Hepatocyte (in vitro differentiated cells): ENCODE results near the gene SIAH3. TPM values are rescaled to one million over a fixed set of nuclear protein-coding genes. Genes with fewer than 3 reads are reported as not detected.

Experiments used
- DNase-seq: peaks from one replicate; pipeline ENCODE4 v3.0.0-alpha.2; 2016; ENCODE audit warnings: low spot score
- H2AFZ ChIP-seq: fragments of 200-600 bp; sonication (generic); 2 replicates; pipeline ENCODE4 v1.6.0; 2016; ENCODE audit warnings: antibody characterized with exemption, mild to moderate bottlenecking
- H3K27ac ChIP-seq: fragments of 200-600 bp; sonication (generic); 2 replicates; pipeline ENCODE4 v1.5.1; 2016; ENCODE audit warnings: mild to moderate bottlenecking
- H3K27me3 ChIP-seq: fragments of 200-600 bp; sonication (generic); 2 replicates; pipeline ENCODE4 v1.6.1; 2016
- H3K36me3 ChIP-seq: fragments of 200-600 bp; sonication (generic); replicated peaks from 2 replicates; pipeline ENCODE4 v1.5.1; 2016; ENCODE audit warnings: low read depth; ENCODE audit not compliant: insufficient read depth
- H3K4me1 ChIP-seq: fragments of 200-600 bp; sonication (generic); 2 replicates; pipeline ENCODE4 v1.5.1; 2016; ENCODE audit warnings: mild to moderate bottlenecking, moderate library complexity; ENCODE audit not compliant: insufficient read depth
- H3K4me2 ChIP-seq: fragments of 200-600 bp; sonication (generic); 2 replicates; pipeline ENCODE4 v1.6.0; 2016
- H3K4me3 ChIP-seq: fragments of 200-600 bp; sonication (generic); 2 replicates; pipeline ENCODE4 v1.5.1; 2016; ENCODE audit warnings: mild to moderate bottlenecking
- H3K79me2 ChIP-seq: fragments of 200-600 bp; sonication (generic); 2 replicates; pipeline ENCODE4 v1.6.0; 2017; ENCODE audit warnings: mild to moderate bottlenecking
- H3K9me2 ChIP-seq: fragments of 200-600 bp; sonication (generic); replicated peaks from 2 replicates; pipeline ENCODE4 v1.6.0; 2017; ENCODE audit warnings: mild to moderate bottlenecking; ENCODE audit not compliant: insufficient read depth
- H3K9me3 ChIP-seq: fragments of 200-600 bp; sonication (generic); 2 replicates; pipeline ENCODE4 v1.5.1; 2016; ENCODE audit warnings: low read depth, mild to moderate bottlenecking
- H4K20me1 ChIP-seq: fragments of 200-600 bp; sonication (generic); 2 replicates; pipeline ENCODE4 v1.6.0; 2016; ENCODE audit warnings: mild to moderate bottlenecking; ENCODE audit not compliant: insufficient read depth, poor library complexity, severe bottlenecking
- CTCF ChIP-seq: fragments of 200-600 bp; sonication (generic); IDR thresholded peaks from 2 replicates; pipeline ENCODE4 v1.5.1; 2016; ENCODE audit warnings: antibody characterized with exemption, mild to moderate bottlenecking; ENCODE audit not compliant: poor library complexity
- EZH2 ChIP-seq: fragments of 200-600 bp; sonication (generic); IDR thresholded peaks from 2 replicates; pipeline ENCODE4 v1.6.1; 2016; ENCODE audit warnings: antibody characterized with exemption, mild to moderate bottlenecking, borderline replicate concordance
- EZH2phosphoT487 ChIP-seq: fragments of 200-600 bp; sonication (generic); IDR thresholded peaks from one replicate; pipeline ENCODE4 v1.6.1; 2018; ENCODE audit warnings: antibody characterized with exemption, mild to moderate bottlenecking, low read depth, moderate library complexity; ENCODE audit not compliant: unreplicated experiment, severe bottlenecking
- WGBS: methylation state at CpG from one replicate; pipeline ENCODE4 v1.1.6; 2016; ENCODE audit warnings: low lambda C conversion rate; ENCODE audit errors: missing lambda C conversion rate; 5-methylcytosine and 5-hydroxymethylcytosine counted together
- polyA plus RNA-seq: library from polyadenylated mRNA; unstranded; fragments of >200 nt; fragmentation: Nextera tagmentation; extraction: Ambion mirVana; gene quantifications from 2 replicates; pipeline ENCODE4 v1.2.1, GENCODE V29; 2016
- total RNA-seq: library from RNA; depleted of rRNA; stranded (reverse); fragments of >200 nt; gene quantifications from 2 replicates; pipeline ENCODE4 v1.2.3, GENCODE V29; 2014

Gene SIAH3
- total and polyA plus RNA-seq, 2 experiments from 2014 or later, result 0.23 TPM; not detected in 1

- no peaks in the 10 kb centered on the region for H3K27me3 ChIP-seq
- TF ChIP-seq EZH2, result no peak
- no peak for TF ChIP-seq CTCF
- TF ChIP-seq EZH2phosphoT487, result no peak
- H3K4me3 ChIP-seq, result no peak overlapping the region
- no peaks in the 10 kb centered on the region for H4K20me1 ChIP-seq
- H3K27ac ChIP-seq, result no peak overlapping the region
- no peak overlapping the region for H3K4me2 ChIP-seq
- 86% methylated on average over 5 of the region's 5 CpGs for WGBS
- no peak overlapping the region for H2AFZ ChIP-seq
- no peaks in the 10 kb centered on the region for H3K79me2 ChIP-seq
- no peaks in the 10 kb centered on the region for H3K9me2 ChIP-seq
- no peaks in the 10 kb centered on the region for H3K9me3 ChIP-seq
- no peak for DNase-seq
- no peaks in the 10 kb centered on the region for H3K36me3 ChIP-seq
- peaks cover 6% of the 10 kb centered on the region for H3K4me1 ChIP-seq
Measured at GRCh38 chr13:45779901-45780300, 71.7 kb downstream of the SIAH3 start.

- H4K20me1 ChIP-seq, result no peaks in the 10 kb centered on the region
- no peaks in the 10 kb centered on the region for H3K9me3 ChIP-seq
- no peaks in the 10 kb centered on the region for H3K27me3 ChIP-seq
- H2AFZ ChIP-seq, result no peak overlapping the region
- DNase-seq, result no peak
- no peak for TF ChIP-seq EZH2phosphoT487
- TF ChIP-seq EZH2, result no peak
- no peak for TF ChIP-seq CTCF
- no peak overlapping the region for H3K27ac ChIP-seq
- H3K4me2 ChIP-seq, result no peak overlapping the region
- H3K9me2 ChIP-seq, result no peaks in the 10 kb centered on the region
- H3K36me3 ChIP-seq, result no peaks in the 10 kb centered on the region
- peaks cover 6% of the 10 kb centered on the region for H3K4me1 ChIP-seq
- WGBS, result 69% methylated on average over 4 of the region's 4 CpGs
- H3K4me3 ChIP-seq, result no peak overlapping the region
- H3K79me2 ChIP-seq, result no peaks in the 10 kb centered on the region
Measured at GRCh38 chr13:45778882-45779281, 72.7 kb downstream of the SIAH3 start.

- no peaks in the 10 kb centered on the region for H3K36me3 ChIP-seq
- H2AFZ ChIP-seq, result no peak overlapping the region
- no peaks in the 10 kb centered on the region for H4K20me1 ChIP-seq
- no peaks in the 10 kb centered on the region for H3K9me3 ChIP-seq
- no peaks in the 10 kb centered on the region for H3K79me2 ChIP-seq
- no peak for DNase-seq
- peaks cover 12% of the 10 kb centered on the region for H3K4me1 ChIP-seq
- H3K4me2 ChIP-seq, result no peak overlapping the region
- no peak for TF ChIP-seq EZH2
- TF ChIP-seq EZH2phosphoT487, result no peak
- no peak for TF ChIP-seq CTCF
- WGBS, result 86% methylated on average over 5 of the region's 5 CpGs
- no peaks in the 10 kb centered on the region for H3K9me2 ChIP-seq
- no peak overlapping the region for H3K27ac ChIP-seq
- H3K4me3 ChIP-seq, result no peak overlapping the region
- H3K27me3 ChIP-seq, result no peaks in the 10 kb centered on the region
Measured at GRCh38 chr13:45776748-45777147, 74.8 kb downstream of the SIAH3 start.
